HG03442 (cell line): ENCODE measurements around the gene CCL28.
"Not testable (repeated sequence)": the region's sequence is repeated elsewhere in the genome, so short reads cannot be mapped to it uniquely, and the experiment has no call there.

Experiments used
- ATAC-seq: cut with Tn5 transposase; IDR thresholded peaks from one replicate; pipeline ENCODE4 v1.9.1; 2021; ENCODE audit warnings: mild to moderate bottlenecking, moderate library complexity; ENCODE audit not compliant: unreplicated experiment

The CCL28 gene

GRCh38 chr5:43411495-43411894 is 696 bp downstream of the CCL28 start:
- no peak for ATAC-seq

- ATAC-seq = no peak
Observed at GRCh38 chr5:43410414-43410813, 1.8 kb downstream of the CCL28 start.

GRCh38 chr5:43409809-43410271 is 2.4 kb downstream of the CCL28 start:
- ATAC-seq = no peak

- not testable (repeated sequence) for ATAC-seq
Observed at GRCh38 chr5:43402524-43403066, 9.6 kb downstream of the CCL28 start.

- ATAC-seq = no peak
Observed at GRCh38 chr5:43401827-43402226, 10.4 kb downstream of the CCL28 start.

- ATAC-seq = no peak
Observed at GRCh38 chr5:43400082-43400481, 12.1 kb downstream of the CCL28 start.

GRCh38 chr5:43396762-43397304 is 15.4 kb downstream of the CCL28 start:
- peak; percentile 96 for ATAC-seq

- no peak for ATAC-seq
Observed at GRCh38 chr5:43390471-43390870, 21.7 kb downstream of the CCL28 start.

- ATAC-seq = peak; percentile 44
Observed at GRCh38 chr5:43389679-43390329, 22.4 kb downstream of the CCL28 start.

GRCh38 chr5:43386960-43387362 is 25.2 kb downstream of the CCL28 start:
- ATAC-seq = peak; percentile 76

GRCh38 chr5:43376496-43377140 is 35.6 kb downstream of the CCL28 start:
- no peak for ATAC-seq

- ATAC-seq = no peak
Observed at GRCh38 chr5:43371821-43372220, 40.4 kb downstream of the CCL28 start.

- no peak for ATAC-seq
Observed at GRCh38 chr5:43370352-43370751, 41.8 kb downstream of the CCL28 start.

GRCh38 chr5:43369651-43370050 is 42.5 kb downstream of the CCL28 start:
- ATAC-seq = no peak

GRCh38 chr5:43367909-43368669 is 44.1 kb downstream of the CCL28 start:
- no peak for ATAC-seq

GRCh38 chr5:43367453-43367852 is 44.7 kb downstream of the CCL28 start:
- ATAC-seq = no peak

GRCh38 chr5:43366680-43367246 is 45.4 kb downstream of the CCL28 start:
- not testable (repeated sequence) for ATAC-seq

- not testable (repeated sequence) for ATAC-seq
Observed at GRCh38 chr5:43365155-43365554, 47.0 kb downstream of the CCL28 start.

- ATAC-seq = no peak
Observed at GRCh38 chr5:43363445-43364152, 48.6 kb downstream of the CCL28 start.

- ATAC-seq = no peak
Observed at GRCh38 chr5:43362725-43363435, 49.3 kb downstream of the CCL28 start.
